Measurements from ENCODE around the gene UGT3A2. TPM values are rescaled to one million over a fixed set of nuclear protein-coding genes. Genes with fewer than 3 reads are reported as not detected.

UGT3A2 gene
- total and polyA plus RNA-seq, 2 of the 8 experiments (the other 6 are each of a cell fraction or from before 2014, with no cell fraction given) = 19.4 to 28.8 TPM

DNA sequence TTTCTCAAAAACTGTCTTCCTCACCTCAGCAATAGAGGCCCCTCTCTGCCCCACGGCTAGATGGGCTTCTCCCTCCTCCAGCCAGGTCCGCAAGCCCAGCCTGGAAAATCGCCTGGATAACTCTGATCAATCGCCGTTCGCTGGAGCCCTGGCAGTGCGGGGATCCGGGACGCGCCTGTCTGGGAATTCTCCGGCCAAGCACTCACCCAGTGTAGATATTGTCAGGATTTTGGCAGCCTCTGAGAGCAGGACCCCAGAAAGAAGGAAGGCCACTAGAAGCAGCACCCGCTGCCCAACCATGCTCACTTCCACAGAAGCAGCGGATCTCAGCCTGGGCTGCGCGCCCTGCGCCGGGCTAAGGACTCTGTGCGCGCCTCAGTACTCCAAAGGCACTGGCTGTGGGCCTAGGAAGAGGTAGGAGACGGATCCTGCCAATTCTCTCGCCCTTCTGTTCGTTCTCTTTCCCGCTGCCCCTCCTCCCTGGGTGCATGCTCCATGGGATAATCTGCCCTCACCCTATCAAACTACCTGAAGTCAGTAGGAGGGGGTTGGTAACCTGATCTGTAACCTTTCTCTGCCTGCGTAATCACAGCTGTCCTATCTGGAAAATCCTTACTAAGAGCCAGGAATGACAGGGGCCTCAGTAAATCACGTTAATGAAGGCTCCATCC is 75.6 kb downstream of the UGT3A2 start, which contains the start of gene UGT3A1 (continued):
- TF ChIP-seq CHD7 (IDR thresholded peaks at IDR 0.05; ENCODE audit: insufficient replicate concordance, low read length) (no peak), TAF7 (optimal IDR thresholded peaks at IDR 0.05; ENCODE audit: borderline replicate concordance, low read depth, low read length) (no peak), HDAC2 (IDR thresholded peaks at IDR 0.05; ENCODE audit: borderline replicate concordance in 1 of 2, low read depth in 2 of 2, low read length in 2 of 2) (no peak; a peak in 1 of 4 replicates), FOSL1 (IDR thresholded peaks at IDR 0.05; ENCODE audit: insufficient read depth, low read depth, low read length) (no peak), TBP (IDR thresholded peaks at IDR 0.05; ENCODE audit: low read depth, low read length) (peak; percentile 59; the same call in 1 of the 2 replicates), RAD21 (IDR thresholded peaks at IDR 0.05 in 1 of 2, conservative IDR thresholded peaks at IDR 0.05 in 1 of 2; ENCODE audit: low read depth in 2 of 2, low read length in 2 of 2) (no peak), RXRA (IDR thresholded peaks at IDR 0.05; ENCODE audit: insufficient read depth, low read depth, low read length) (no peak)

Data from H1 (cell line).